Measurements from ENCODE around the gene ECEL1.

- TF ChIP-seq CTCF (IDR thresholded peaks at IDR 0.05; ENCODE audit: poor library complexity) = no peak
- TF ChIP-seq EZH2phosphoT487 (IDR thresholded peaks at IDR 0.05; ENCODE audit: low read depth, severe bottlenecking, unreplicated experiment) = no peak
- TF ChIP-seq EZH2 (IDR thresholded peaks at IDR 0.05; ENCODE audit: borderline replicate concordance) = no peak
Measured at GRCh38 chr2:232513353-232513752, 25.7 kb upstream of the ECEL1 start.
